HG03469 (cell line): ENCODE data around the gene WDR70.

ENCODE experiments used
- ATAC-seq: cut with Tn5 transposase; IDR thresholded peaks from one replicate; pipeline ENCODE4 v1.9.1; 2021; ENCODE audit warnings: mild to moderate bottlenecking, moderate library complexity, moderate number of reproducible peaks; ENCODE audit not compliant: unreplicated experiment

The WDR70 gene

DNA sequence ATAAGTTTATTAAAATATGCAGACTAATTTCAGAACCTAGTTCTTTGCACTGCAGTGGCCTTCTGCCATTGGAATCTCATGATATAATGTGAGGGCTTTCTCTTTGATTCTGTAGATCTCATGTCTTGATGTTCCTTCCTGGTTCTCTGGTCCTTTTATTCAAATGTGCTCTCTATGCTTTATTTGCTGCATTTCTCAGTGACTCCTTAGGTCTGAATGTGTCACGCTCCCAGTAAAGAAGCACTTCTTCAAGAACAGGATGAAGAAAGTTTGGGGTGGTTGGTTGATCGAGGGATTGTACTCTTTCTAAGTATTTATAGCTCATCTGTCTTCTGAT is 338.1 kb downstream of the WDR70 start:
- ATAC-seq: no peak

GRCh38 chr5:37717613-37718431 is 338.7 kb downstream of the WDR70 start:
- ATAC-seq: no peak

DNA sequence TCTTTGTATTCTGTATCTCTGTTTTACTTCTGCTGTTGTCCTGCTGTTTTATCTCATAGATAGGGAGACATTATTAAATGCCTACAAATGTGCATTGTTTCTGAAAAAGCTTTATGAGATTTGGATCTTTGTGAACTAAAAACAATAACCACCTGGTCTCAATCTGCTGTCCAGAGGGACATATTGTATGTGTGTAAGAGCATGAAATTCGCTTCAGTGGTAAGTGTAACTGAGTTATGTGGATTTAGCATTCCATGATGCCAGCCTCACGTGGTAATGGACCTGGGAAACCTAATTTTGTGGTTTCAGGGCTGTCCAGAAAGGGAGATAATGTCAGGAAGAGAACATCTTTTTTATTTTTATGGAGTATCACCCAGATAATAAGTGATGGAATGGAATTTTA is 341.4 kb downstream of the WDR70 start:
- no peak for ATAC-seq

GRCh38 chr5:37721447-37721871 is 342.3 kb downstream of the WDR70 start:
- ATAC-seq: peak; percentile 49

GRCh38 chr5:37722236-37723161 is 343.4 kb downstream of the WDR70 start:
- no peak for ATAC-seq

- no peak for ATAC-seq
Measured at GRCh38 chr5:37723162-37723961, 344.2 kb downstream of the WDR70 start.

- no peak for ATAC-seq
Measured at GRCh38 chr5:37724395-37725125, 345.4 kb downstream of the WDR70 start.

DNA sequence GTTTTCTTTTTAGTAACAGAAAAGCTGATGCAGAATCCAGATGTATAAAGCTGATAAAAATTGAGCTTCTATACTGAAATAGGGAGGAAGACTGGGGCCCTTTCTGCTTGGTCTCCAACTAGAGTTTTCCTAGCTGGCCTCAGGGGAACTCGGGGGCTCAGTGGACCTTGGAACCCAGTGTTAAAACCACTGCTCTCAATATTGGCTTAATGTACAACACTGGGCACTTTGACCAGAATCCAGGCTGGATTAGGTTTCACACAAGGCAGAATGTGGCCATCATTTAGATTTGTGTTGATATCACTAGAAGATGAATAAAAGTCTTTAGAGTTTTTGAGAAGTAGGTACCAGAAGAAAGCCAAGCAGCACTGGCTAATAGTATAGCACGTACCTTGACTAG is 346.1 kb downstream of the WDR70 start:
- no peak for ATAC-seq

DNA sequence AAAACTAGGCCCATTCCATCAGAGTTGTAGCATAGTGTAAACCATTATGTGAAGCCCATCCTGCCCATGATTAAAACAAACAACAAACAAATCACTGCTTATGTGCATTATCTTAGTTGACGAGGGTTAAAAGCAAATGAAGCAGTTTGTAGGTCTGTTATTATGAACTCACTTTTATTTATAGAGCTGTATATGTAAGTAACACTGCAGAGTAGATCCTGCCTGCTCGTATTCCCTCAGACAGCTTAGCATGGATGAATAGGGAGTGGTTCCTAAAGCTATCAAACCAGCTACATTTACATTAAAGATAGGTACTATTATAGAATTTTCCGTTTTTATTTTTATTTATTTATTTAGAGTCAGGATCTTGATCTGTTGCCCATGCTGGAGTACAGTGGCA is 348.1 kb downstream of the WDR70 start:
- no peak for ATAC-seq

- no peak for ATAC-seq
Measured at GRCh38 chr5:37730896-37731455, 351.9 kb downstream of the WDR70 start.

- no peak for ATAC-seq
Measured at GRCh38 chr5:37734114-37734513, 355.0 kb downstream of the WDR70 start.

- ATAC-seq: no peak
Measured at GRCh38 chr5:37735649-37736347, 356.7 kb downstream of the WDR70 start.

DNA sequence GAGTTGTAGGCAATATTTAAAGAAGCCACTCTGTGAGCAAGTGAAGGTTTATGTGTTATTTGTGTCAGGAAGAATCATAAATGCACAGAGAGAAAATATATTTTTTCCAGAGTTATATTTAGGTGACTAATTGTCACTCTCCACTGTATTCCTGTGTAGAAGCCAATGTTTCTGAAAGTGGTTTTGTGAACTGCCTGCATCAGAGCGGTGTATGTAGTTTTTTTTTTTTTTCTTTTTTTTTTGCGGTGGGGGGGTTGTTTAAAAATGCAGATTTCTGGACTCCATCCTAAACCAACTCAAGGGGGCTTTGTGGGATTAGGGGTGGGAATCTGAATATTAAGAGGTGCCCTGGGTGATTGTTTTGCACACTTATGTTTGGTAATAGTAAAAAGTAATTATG is 357.3 kb downstream of the WDR70 start:
- ATAC-seq: no peak

- no peak for ATAC-seq
Measured at GRCh38 chr5:37737326-37738056, 358.4 kb downstream of the WDR70 start.

GRCh38 chr5:37738057-37738691 is 359.1 kb downstream of the WDR70 start:
- ATAC-seq: peak; percentile 92

- ATAC-seq: no peak
Measured at GRCh38 chr5:37738865-37739488, 359.9 kb downstream of the WDR70 start.

- ATAC-seq: no peak
Measured at GRCh38 chr5:37739817-37740261, 360.7 kb downstream of the WDR70 start.
